Glutamatergic neuron (in vitro differentiated cells): ENCODE measurements around the gene TTLL7. TPM values are rescaled to one million over a fixed set of nuclear protein-coding genes. Genes with fewer than 3 reads are reported as not detected.

ENCODE experiments used
- DNase-seq: peaks from one replicate; pipeline ENCODE4 v3.0.0; 2022
- H3K27ac Mint-ChIP-seq: one replicate; pipeline ENCODE4 v1.8.0; 2020; ENCODE audit warnings: mild to moderate bottlenecking, mixed read lengths, inconsistent platforms; ENCODE audit not compliant: unreplicated experiment
- H3K27me3 Mint-ChIP-seq: one replicate; pipeline ENCODE4 v1.8.0; 2020; ENCODE audit warnings: mild to moderate bottlenecking, moderate library complexity, mixed read lengths, inconsistent platforms; ENCODE audit not compliant: unreplicated experiment
- H3K36me3 Mint-ChIP-seq: one replicate; pipeline ENCODE4 v1.8.0; 2020; ENCODE audit warnings: mild to moderate bottlenecking, mixed read lengths, inconsistent platforms; ENCODE audit not compliant: unreplicated experiment
- H3K4me1 Mint-ChIP-seq: one replicate; pipeline ENCODE4 v1.8.0; 2020; ENCODE audit warnings: mild to moderate bottlenecking, low read depth, mixed read lengths, inconsistent platforms; ENCODE audit not compliant: unreplicated experiment
- H3K4me3 Mint-ChIP-seq: one replicate; pipeline ENCODE4 v1.8.0; 2020; ENCODE audit warnings: mild to moderate bottlenecking, mixed read lengths, inconsistent platforms; ENCODE audit not compliant: unreplicated experiment
- H3K9me3 Mint-ChIP-seq: one replicate; pipeline ENCODE4 v1.8.0; 2020; ENCODE audit warnings: mild to moderate bottlenecking, moderate library complexity, mixed read lengths, inconsistent platforms; ENCODE audit not compliant: unreplicated experiment
- total RNA-seq: library from RNA; stranded (reverse); fragmentation: NEBNext Ultra II Directional; extraction: Animal tissue kit (Norgen Biotek cat#: 25700); gene quantifications from one replicate; pipeline ENCODE4 v1.2.1, GENCODE V29; 2021; ENCODE audit not compliant: unreplicated experiment
- TF ChIP-seq, protein P1 (sequence below): fragments of 200-600 bp; sonication (generic); IDR thresholded peaks from one replicate; pipeline ENCODE4 v1.5.0; 2021; ENCODE audit not compliant: partially characterized antibody, unreplicated experiment

Gene TTLL7
- total RNA-seq, 1 donor from 2014 or later: 123 TPM

DNA sequence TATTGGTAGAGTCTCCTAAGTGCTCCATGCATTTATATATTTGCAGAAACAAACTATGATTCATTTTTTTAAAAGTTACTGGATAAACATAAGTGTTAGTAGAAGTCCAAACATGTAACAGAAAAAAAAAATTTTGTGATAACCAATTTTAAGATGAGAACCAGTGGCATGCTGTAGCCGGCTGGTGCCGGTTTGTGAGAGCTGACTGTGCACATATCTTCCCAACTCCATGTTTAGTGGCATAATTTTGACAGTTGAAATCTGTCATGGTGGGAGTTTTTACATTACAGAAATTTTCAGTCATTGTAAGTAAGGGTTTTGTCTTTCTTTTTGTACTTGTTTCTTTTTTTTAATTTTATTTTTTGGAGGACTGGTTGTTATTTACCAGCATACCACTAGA, 141.2 kb downstream of the TTLL7 start:
- no peaks in the 10 kb centered on the region for H3K36me3 Mint-ChIP-seq
- H3K4me1 Mint-ChIP-seq: peaks cover 6% of the 10 kb centered on the region
- no peak overlapping the region for H3K27ac Mint-ChIP-seq
- H3K9me3 Mint-ChIP-seq: peaks cover 6% of the 10 kb centered on the region
- TF ChIP-seq, protein P1, sequence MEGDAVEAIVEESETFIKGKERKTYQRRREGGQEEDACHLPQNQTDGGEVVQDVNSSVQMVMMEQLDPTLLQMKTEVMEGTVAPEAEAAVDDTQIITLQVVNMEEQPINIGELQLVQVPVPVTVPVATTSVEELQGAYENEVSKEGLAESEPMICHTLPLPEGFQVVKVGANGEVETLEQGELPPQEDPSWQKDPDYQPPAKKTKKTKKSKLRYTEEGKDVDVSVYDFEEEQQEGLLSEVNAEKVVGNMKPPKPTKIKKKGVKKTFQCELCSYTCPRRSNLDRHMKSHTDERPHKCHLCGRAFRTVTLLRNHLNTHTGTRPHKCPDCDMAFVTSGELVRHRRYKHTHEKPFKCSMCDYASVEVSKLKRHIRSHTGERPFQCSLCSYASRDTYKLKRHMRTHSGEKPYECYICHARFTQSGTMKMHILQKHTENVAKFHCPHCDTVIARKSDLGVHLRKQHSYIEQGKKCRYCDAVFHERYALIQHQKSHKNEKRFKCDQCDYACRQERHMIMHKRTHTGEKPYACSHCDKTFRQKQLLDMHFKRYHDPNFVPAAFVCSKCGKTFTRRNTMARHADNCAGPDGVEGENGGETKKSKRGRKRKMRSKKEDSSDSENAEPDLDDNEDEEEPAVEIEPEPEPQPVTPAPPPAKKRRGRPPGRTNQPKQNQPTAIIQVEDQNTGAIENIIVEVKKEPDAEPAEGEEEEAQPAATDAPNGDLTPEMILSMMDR: no peak
- H3K4me3 Mint-ChIP-seq: no peak overlapping the region
- peaks cover 4% of the 10 kb centered on the region for H3K27me3 Mint-ChIP-seq
- DNase-seq: no peak

DNA sequence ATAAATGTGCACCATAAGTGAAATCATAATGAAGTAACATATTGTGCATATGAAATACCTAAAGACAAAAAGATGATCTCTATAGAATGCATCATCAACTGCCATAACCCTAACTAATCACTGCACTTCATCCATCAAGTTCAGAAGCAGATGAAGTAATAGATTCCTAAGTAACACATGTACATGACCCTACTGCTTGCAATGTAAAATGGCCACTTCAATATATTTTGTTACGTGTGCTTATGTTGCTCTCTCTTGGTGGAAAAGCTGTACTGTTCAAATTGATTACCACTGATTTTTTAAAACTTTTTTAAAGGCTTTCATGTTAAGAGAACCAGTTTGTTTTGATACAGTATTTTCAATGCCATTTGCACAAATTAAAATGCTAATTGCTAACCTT, 141.8 kb downstream of the TTLL7 start:
- H3K36me3 Mint-ChIP-seq: no peaks in the 10 kb centered on the region
- H3K4me1 Mint-ChIP-seq: peaks cover 6% of the 10 kb centered on the region
- TF ChIP-seq, protein P1: peak; percentile 32
- no peak overlapping the region for H3K4me3 Mint-ChIP-seq
- H3K9me3 Mint-ChIP-seq: peaks cover 6% of the 10 kb centered on the region
- peaks cover 4% of the 10 kb centered on the region for H3K27me3 Mint-ChIP-seq
- DNase-seq: no peak
- no peak overlapping the region for H3K27ac Mint-ChIP-seq

DNA sequence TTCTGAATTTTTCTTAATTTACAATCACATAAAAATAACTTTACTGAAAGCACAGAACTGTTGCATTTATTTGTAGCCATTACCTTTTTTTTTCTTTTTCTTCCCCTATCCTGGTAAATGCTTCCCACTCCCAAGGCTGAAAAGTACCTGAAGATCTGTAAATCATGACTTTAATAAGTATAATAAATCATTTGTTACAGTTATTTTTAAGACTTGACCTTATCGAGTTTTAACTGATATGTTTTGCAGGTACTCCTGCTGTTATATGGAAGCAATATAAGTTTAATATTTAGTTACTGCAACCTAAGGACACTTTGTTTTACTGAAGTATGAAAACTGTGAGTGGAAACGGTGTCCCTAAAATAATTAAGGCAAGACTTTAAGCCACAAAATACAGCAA, 142.6 kb downstream of the TTLL7 start:
- Mint-ChIP-seq H3K4me1 (peaks cover 6% of the 10 kb centered on the region), H3K4me3 (no peak overlapping the region), H3K9me3 (peaks cover 6% of the 10 kb centered on the region), H3K36me3 (no peaks in the 10 kb centered on the region), H3K27me3 (peaks cover 4% of the 10 kb centered on the region), H3K27ac (no peak overlapping the region)
- no peak for DNase-seq
- TF ChIP-seq, protein P1: no peak

DNA sequence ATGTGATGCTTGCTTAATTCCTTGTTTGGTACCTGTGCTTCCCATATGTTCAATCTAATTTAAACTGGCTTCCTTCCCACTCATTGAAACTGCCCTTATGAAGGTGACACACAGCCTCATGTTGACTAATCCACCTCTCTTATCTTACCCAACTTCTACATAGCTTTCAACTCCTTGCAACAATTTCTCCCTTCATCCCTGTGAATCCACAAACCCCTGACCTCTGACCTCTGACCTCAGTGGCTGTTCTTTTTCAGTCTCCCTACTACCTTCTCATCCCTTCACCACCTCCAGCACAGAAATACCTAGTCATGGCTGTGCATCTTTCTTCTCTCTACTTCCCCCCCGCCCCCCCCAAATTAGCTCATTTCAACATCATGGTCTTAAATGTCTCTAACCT, 144.5 kb downstream of the TTLL7 start:
- TF ChIP-seq, protein P1: no peak
- H3K27ac Mint-ChIP-seq: no peak overlapping the region

DNA sequence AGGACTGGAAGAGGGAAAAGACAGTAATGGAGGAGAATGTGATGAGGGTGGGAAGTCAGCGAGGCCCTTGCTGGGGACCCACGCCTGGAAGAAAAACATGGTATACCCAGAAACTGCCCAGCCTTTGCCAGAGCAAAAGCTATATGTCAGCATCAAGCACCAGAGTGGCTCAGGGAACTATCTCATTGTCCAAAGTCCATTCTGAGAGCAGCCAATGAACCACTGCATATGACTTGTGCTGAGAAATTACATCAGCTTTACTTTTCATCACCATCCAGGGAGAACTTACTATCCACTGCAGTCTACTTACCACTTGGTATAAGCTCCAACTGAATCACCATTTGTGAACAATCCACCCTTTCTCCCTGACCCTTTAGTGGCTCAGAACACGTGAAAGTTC, 148.1 kb downstream of the TTLL7 start:
- Mint-ChIP-seq H3K27me3 (peaks cover 4% of the 10 kb centered on the region), H3K4me3 (no peak overlapping the region), H3K4me1 (peaks cover 19% of the 10 kb centered on the region), H3K36me3 (no peaks in the 10 kb centered on the region), H3K27ac (no peak overlapping the region), H3K9me3 (peaks cover 3% of the 10 kb centered on the region)
- TF ChIP-seq, protein P1: no peak
- DNase-seq: no peak

More for the DNA sequence above, 144.5 kb downstream of the TTLL7 start:
- no peaks in the 10 kb centered on the region for H3K36me3 Mint-ChIP-seq
- peaks cover 6% of the 10 kb centered on the region for H3K4me1 Mint-ChIP-seq
- H3K4me3 Mint-ChIP-seq: no peak overlapping the region
- H3K27me3 Mint-ChIP-seq: peaks cover 4% of the 10 kb centered on the region
- H3K9me3 Mint-ChIP-seq: peaks cover 3% of the 10 kb centered on the region
- no peak for DNase-seq
